ENCODE data around the gene RBBP6.
A peak's percentile ranks its signal among the peaks of the same experiment; 100 is the strongest.

The RBBP6 gene

GRCh38 chr16:24537474-24538337 lies 1.7 kb upstream of the RBBP6 start:
- no peak overlapping the region for H3K4me3 Mint-ChIP-seq
- H3K27me3 Mint-ChIP-seq (ENCODE audit: low read depth) = no peaks in the 10 kb centered on the region
- peaks cover 23% of the 10 kb centered on the region for H3K36me3 Mint-ChIP-seq (ENCODE audit: low read depth)
- H3K9me3 Mint-ChIP-seq = no peaks in the 10 kb centered on the region
- H3K27ac Mint-ChIP-seq = peak overlapping the region; percentile 65
- H3K4me1 Mint-ChIP-seq (ENCODE audit: low read depth) = peaks cover 17% of the 10 kb centered on the region

GRCh38 chr16:24538756-24539294 lies 541 bp upstream of the RBBP6 start:
- Mint-ChIP-seq H3K27me3 (ENCODE audit: low read depth) (no peaks in the 10 kb centered on the region), H3K4me3 (peak overlapping the region; percentile 95), H3K4me1 (ENCODE audit: low read depth) (peaks cover 25% of the 10 kb centered on the region), H3K9me3 (no peaks in the 10 kb centered on the region), H3K36me3 (ENCODE audit: low read depth) (peaks cover 27% of the 10 kb centered on the region), H3K27ac (peak overlapping the region; percentile 100)

- H3K27ac Mint-ChIP-seq = peak overlapping the region; percentile 92
- peaks cover 33% of the 10 kb centered on the region for H3K4me1 Mint-ChIP-seq (ENCODE audit: low read depth)
- H3K27me3 Mint-ChIP-seq (ENCODE audit: low read depth) = no peaks in the 10 kb centered on the region
- peak overlapping the region; percentile 95 for H3K4me3 Mint-ChIP-seq
- H3K36me3 Mint-ChIP-seq (ENCODE audit: low read depth) = peaks cover 33% of the 10 kb centered on the region
- H3K9me3 Mint-ChIP-seq = no peaks in the 10 kb centered on the region
These were observed 660 bp downstream of the RBBP6 start for GRCh38 chr16:24539850-24540601.

GRCh38 chr16:24540602-24541210 lies 1.3 kb downstream of the RBBP6 start:
- H3K4me3 Mint-ChIP-seq = peak overlapping the region; percentile 95
- H3K36me3 Mint-ChIP-seq (ENCODE audit: low read depth) = peaks cover 37% of the 10 kb centered on the region
- H3K27me3 Mint-ChIP-seq (ENCODE audit: low read depth) = no peaks in the 10 kb centered on the region
- H3K4me1 Mint-ChIP-seq (ENCODE audit: low read depth) = peaks cover 40% of the 10 kb centered on the region
- H3K9me3 Mint-ChIP-seq = no peaks in the 10 kb centered on the region
- H3K27ac Mint-ChIP-seq = peak overlapping the region; percentile 92

- H3K36me3 Mint-ChIP-seq (ENCODE audit: low read depth) = peaks cover 38% of the 10 kb centered on the region
- peak overlapping the region; percentile 95 for H3K4me3 Mint-ChIP-seq
- no peaks in the 10 kb centered on the region for H3K9me3 Mint-ChIP-seq
- peak overlapping the region; percentile 92 for H3K27ac Mint-ChIP-seq
- H3K27me3 Mint-ChIP-seq (ENCODE audit: low read depth) = no peaks in the 10 kb centered on the region
- peaks cover 42% of the 10 kb centered on the region for H3K4me1 Mint-ChIP-seq (ENCODE audit: low read depth)
These were observed 2.0 kb downstream of the RBBP6 start for GRCh38 chr16:24541233-24541933.

GRCh38 chr16:24543949-24544348 lies 4.6 kb downstream of the RBBP6 start:
- H3K4me3 Mint-ChIP-seq = peak overlapping the region; percentile 17
- no peak overlapping the region for H3K27ac Mint-ChIP-seq
- H3K27me3 Mint-ChIP-seq (ENCODE audit: low read depth) = no peaks in the 10 kb centered on the region
- H3K9me3 Mint-ChIP-seq = no peaks in the 10 kb centered on the region
- H3K4me1 Mint-ChIP-seq (ENCODE audit: low read depth) = peaks cover 50% of the 10 kb centered on the region
- peaks cover 49% of the 10 kb centered on the region for H3K36me3 Mint-ChIP-seq (ENCODE audit: low read depth)

- peak overlapping the region; percentile 5 for H3K4me3 Mint-ChIP-seq
- no peaks in the 10 kb centered on the region for H3K27me3 Mint-ChIP-seq (ENCODE audit: low read depth)
- no peaks in the 10 kb centered on the region for H3K9me3 Mint-ChIP-seq
- peaks cover 53% of the 10 kb centered on the region for H3K4me1 Mint-ChIP-seq (ENCODE audit: low read depth)
- peaks cover 54% of the 10 kb centered on the region for H3K36me3 Mint-ChIP-seq (ENCODE audit: low read depth)
- H3K27ac Mint-ChIP-seq = peak overlapping the region; percentile 1
These were observed 5.3 kb downstream of the RBBP6 start for GRCh38 chr16:24544640-24545039.

GRCh38 chr16:24550295-24550694 lies 10.9 kb downstream of the RBBP6 start:
- Mint-ChIP-seq H3K27me3 (ENCODE audit: low read depth) (no peaks in the 10 kb centered on the region), H3K27ac (no peak overlapping the region), H3K4me1 (ENCODE audit: low read depth) (peaks cover 39% of the 10 kb centered on the region), H3K4me3 (no peak overlapping the region), H3K9me3 (no peaks in the 10 kb centered on the region), H3K36me3 (ENCODE audit: low read depth) (peaks cover 34% of the 10 kb centered on the region)

GRCh38 chr16:24552705-24553246 lies 13.4 kb downstream of the RBBP6 start:
- no peak overlapping the region for H3K4me3 Mint-ChIP-seq
- peaks cover 40% of the 10 kb centered on the region for H3K36me3 Mint-ChIP-seq (ENCODE audit: low read depth)
- no peaks in the 10 kb centered on the region for H3K27me3 Mint-ChIP-seq (ENCODE audit: low read depth)
- no peak overlapping the region for H3K27ac Mint-ChIP-seq
- no peaks in the 10 kb centered on the region for H3K9me3 Mint-ChIP-seq
- peaks cover 32% of the 10 kb centered on the region for H3K4me1 Mint-ChIP-seq (ENCODE audit: low read depth)

GRCh38 chr16:24553983-24554382 lies 14.6 kb downstream of the RBBP6 start:
- Mint-ChIP-seq H3K4me1 (ENCODE audit: low read depth) (peaks cover 25% of the 10 kb centered on the region), H3K4me3 (no peak overlapping the region), H3K36me3 (ENCODE audit: low read depth) (peaks cover 44% of the 10 kb centered on the region), H3K27me3 (ENCODE audit: low read depth) (no peaks in the 10 kb centered on the region), H3K9me3 (no peaks in the 10 kb centered on the region), H3K27ac (no peak overlapping the region)

GRCh38 chr16:24555346-24555872 lies 16.0 kb downstream of the RBBP6 start:
- Mint-ChIP-seq H3K4me1 (ENCODE audit: low read depth) (peaks cover 15% of the 10 kb centered on the region), H3K9me3 (no peaks in the 10 kb centered on the region), H3K36me3 (ENCODE audit: low read depth) (peaks cover 40% of the 10 kb centered on the region), H3K27me3 (ENCODE audit: low read depth) (no peaks in the 10 kb centered on the region), H3K4me3 (no peak overlapping the region), H3K27ac (no peak overlapping the region)

GRCh38 chr16:24562811-24563210 lies 23.4 kb downstream of the RBBP6 start:
- peaks cover 37% of the 10 kb centered on the region for H3K36me3 Mint-ChIP-seq (ENCODE audit: low read depth)
- no peak overlapping the region for H3K4me3 Mint-ChIP-seq
- H3K4me1 Mint-ChIP-seq (ENCODE audit: low read depth) = peaks cover 4% of the 10 kb centered on the region
- H3K27me3 Mint-ChIP-seq (ENCODE audit: low read depth) = no peaks in the 10 kb centered on the region
- H3K9me3 Mint-ChIP-seq = no peaks in the 10 kb centered on the region
- H3K27ac Mint-ChIP-seq = no peak overlapping the region

- Mint-ChIP-seq H3K4me1 (ENCODE audit: low read depth) (no peaks in the 10 kb centered on the region), H3K27me3 (ENCODE audit: low read depth) (no peaks in the 10 kb centered on the region), H3K27ac (no peak overlapping the region)
These were observed 29.0 kb downstream of the RBBP6 start for GRCh38 chr16:24568392-24568791.

More at GRCh38 chr16:24568392-24568791, 29.0 kb downstream of the RBBP6 start:
- peaks cover 58% of the 10 kb centered on the region for H3K36me3 Mint-ChIP-seq (ENCODE audit: low read depth)
- no peak overlapping the region for H3K4me3 Mint-ChIP-seq
- no peaks in the 10 kb centered on the region for H3K9me3 Mint-ChIP-seq

Data from T-helper 1 cell treated with Interleukin-12 subunit alpha and Interleukin-12 subunit beta and Interleukin-4 antibody, amounts not matched to agents 30 μg/mL and 1 μg/mL, for 36 hours (primary cell).